GM12892 (cell line): Measurements from ENCODE around the gene ARHGEF11.

ENCODE experiments used
- POLR2AphosphoS5 ChIP-seq: IDR thresholded peaks from 2 replicates; pipeline ENCODE4 v1.6.1; 2011; ENCODE audit warnings: low read depth, low read length, control low read depth
- TAF1 ChIP-seq: IDR thresholded peaks from 2 replicates; pipeline ENCODE4 v1.6.1; 2011; ENCODE audit warnings: low read depth, mild to moderate bottlenecking, control low read depth, low read length, borderline replicate concordance

- TF ChIP-seq POLR2AphosphoS5, result no peak
- no peak for TF ChIP-seq TAF1
Observed at GRCh38 chr1:156923670-156924477, 121.7 kb downstream of the ARHGEF11 start.
